DND-41 (cell line): Measurements from ENCODE around the gene F13A1.

Experiments
- ATAC-seq: fragments of 200-7000 bp; cut with Tn5 transposase; 3 replicates; pipeline ENCODE4 v1.9.1; 2021; ENCODE audit warnings: low read depth; ENCODE audit not compliant: insufficient read depth
- DNase-seq: peaks from one replicate; pipeline ENCODE4 v3.0.0-alpha.2; 2020
- H2AFZ ChIP-seq: 2 replicates; pipeline ENCODE4 v1.6.0; 2012; ENCODE audit warnings: low read depth, low read length
- H3K27ac ChIP-seq: 2 replicates; pipeline ENCODE4 v1.5.1; 2012; ENCODE audit warnings: low read length, inconsistent platforms
- H3K27me3 ChIP-seq: fragments of 200-600 bp; sonication (generic); 2 replicates; pipeline ENCODE4 v1.6.0; 2012; ENCODE audit warnings: low read length, mild to moderate bottlenecking, inconsistent platforms; ENCODE audit not compliant: insufficient read depth, poor library complexity
- H3K36me3 ChIP-seq: 2 replicates; pipeline ENCODE4 v1.5.1; 2012; ENCODE audit warnings: low read length, inconsistent platforms; ENCODE audit not compliant: insufficient read depth
- H3K4me1 ChIP-seq: 2 replicates; pipeline ENCODE4 v1.5.1; 2012; ENCODE audit warnings: mild to moderate bottlenecking, low read length; ENCODE audit not compliant: insufficient read depth
- H3K4me2 ChIP-seq: 2 replicates; pipeline ENCODE4 v1.6.0; 2012; ENCODE audit warnings: mild to moderate bottlenecking, moderate library complexity, low read length, inconsistent platforms; ENCODE audit not compliant: insufficient read depth
- H3K4me3 ChIP-seq, 2 experiments: fragments of 200-600 bp in 1 of 2; shearing (Covaris generic) in 1 of 2; 2 replicates each; pipeline ENCODE4 v1.5.1; 2012 to 2016; ENCODE audit warnings: inconsistent platforms in 2 of 2, low read length in 2 of 2, mild to moderate bottlenecking in 2 of 2, low read depth in 1 of 2, moderate library complexity in 1 of 2
- H3K79me2 ChIP-seq: 2 replicates; pipeline ENCODE4 v1.6.0; 2012; ENCODE audit warnings: low read length, inconsistent platforms; ENCODE audit not compliant: insufficient read depth
- H3K9ac ChIP-seq: 2 replicates; pipeline ENCODE4 v1.6.0; 2012; ENCODE audit warnings: low read depth, mild to moderate bottlenecking, inconsistent platforms, low read length, moderate library complexity
- H3K9me3 ChIP-seq: 2 replicates; pipeline ENCODE4 v1.5.1; 2012; ENCODE audit warnings: low read length, moderate library complexity, mild to moderate bottlenecking, inconsistent platforms; ENCODE audit not compliant: insufficient read depth, severe bottlenecking
- H4K20me1 ChIP-seq: 2 replicates; pipeline ENCODE4 v1.6.0; 2012; ENCODE audit warnings: low read length; ENCODE audit not compliant: insufficient read depth
- EZH2 ChIP-seq: IDR thresholded peaks from 3 replicates; pipeline ENCODE4 v1.6.1; 2012; ENCODE audit warnings: borderline replicate concordance, low read depth, mild to moderate bottlenecking, moderate library complexity, low read length, inconsistent platforms; ENCODE audit not compliant: severe bottlenecking
- TF ChIP-seq, protein P1 (sequence below): IDR thresholded peaks from 2 replicates; pipeline ENCODE4 v1.5.1; 2012; ENCODE audit warnings: borderline replicate concordance, low read length, moderate library complexity, mild to moderate bottlenecking; ENCODE audit not compliant: poor library complexity, severe bottlenecking; ENCODE audit errors: extremely low read depth

F13A1 gene

DNA sequence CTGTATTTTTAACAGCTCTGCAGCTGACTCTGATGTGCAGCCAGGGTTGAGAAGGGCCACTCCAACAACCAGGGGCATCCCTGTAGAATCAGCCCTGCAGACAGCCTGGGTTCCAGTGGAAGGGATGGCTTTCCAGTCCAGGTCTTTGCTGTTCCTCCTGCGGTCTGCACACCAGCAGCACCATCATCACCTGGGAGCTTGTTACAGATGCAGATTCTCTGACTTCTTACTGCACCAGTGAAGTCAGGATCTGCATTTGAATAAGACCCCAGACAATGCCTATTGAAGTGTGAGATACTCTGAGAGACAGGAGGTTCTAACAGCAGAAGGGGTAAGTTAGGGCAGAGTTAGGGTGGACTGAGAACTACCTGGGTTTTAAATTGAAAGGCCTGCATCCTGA lies 151.3 kb downstream of the F13A1 start:
- Histone ChIP-seq H3K9me3 (no peaks in the 10 kb centered on the region), H3K27me3 (peaks cover 16% of the 10 kb centered on the region), H3K4me2 (no peak overlapping the region), H3K9ac (no peak overlapping the region), H4K20me1 (no peaks in the 10 kb centered on the region), H3K4me3 (no peak overlapping the region), H2AFZ (no peak overlapping the region), H3K79me2 (no peaks in the 10 kb centered on the region), H3K27ac (no peak overlapping the region), H3K4me1 (no peaks in the 10 kb centered on the region), H3K36me3 (no peaks in the 10 kb centered on the region)
- DNase-seq (no peak), ATAC-seq (no peak)
- TF ChIP-seq, protein P1, sequence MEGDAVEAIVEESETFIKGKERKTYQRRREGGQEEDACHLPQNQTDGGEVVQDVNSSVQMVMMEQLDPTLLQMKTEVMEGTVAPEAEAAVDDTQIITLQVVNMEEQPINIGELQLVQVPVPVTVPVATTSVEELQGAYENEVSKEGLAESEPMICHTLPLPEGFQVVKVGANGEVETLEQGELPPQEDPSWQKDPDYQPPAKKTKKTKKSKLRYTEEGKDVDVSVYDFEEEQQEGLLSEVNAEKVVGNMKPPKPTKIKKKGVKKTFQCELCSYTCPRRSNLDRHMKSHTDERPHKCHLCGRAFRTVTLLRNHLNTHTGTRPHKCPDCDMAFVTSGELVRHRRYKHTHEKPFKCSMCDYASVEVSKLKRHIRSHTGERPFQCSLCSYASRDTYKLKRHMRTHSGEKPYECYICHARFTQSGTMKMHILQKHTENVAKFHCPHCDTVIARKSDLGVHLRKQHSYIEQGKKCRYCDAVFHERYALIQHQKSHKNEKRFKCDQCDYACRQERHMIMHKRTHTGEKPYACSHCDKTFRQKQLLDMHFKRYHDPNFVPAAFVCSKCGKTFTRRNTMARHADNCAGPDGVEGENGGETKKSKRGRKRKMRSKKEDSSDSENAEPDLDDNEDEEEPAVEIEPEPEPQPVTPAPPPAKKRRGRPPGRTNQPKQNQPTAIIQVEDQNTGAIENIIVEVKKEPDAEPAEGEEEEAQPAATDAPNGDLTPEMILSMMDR: no peak
- TF ChIP-seq EZH2: no peak

DNA sequence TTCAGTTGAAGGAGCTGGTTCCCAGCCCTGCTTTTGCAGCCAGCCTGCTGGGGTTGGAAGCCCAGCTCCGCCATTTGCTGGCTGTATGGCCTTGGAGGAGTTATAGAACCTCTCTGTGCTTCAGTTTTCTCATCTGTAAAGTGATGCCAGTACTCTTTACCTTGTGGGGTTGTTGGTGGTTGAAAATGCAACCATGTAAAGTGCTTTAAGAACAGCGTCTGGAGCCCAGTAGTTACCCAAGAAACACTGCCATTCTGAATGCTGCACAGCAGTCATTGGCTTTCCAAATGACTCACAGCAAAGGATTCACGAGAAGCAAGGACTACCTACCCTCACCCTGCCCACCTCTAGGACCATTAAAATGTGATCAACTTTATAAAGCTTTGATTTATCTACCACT lies 154.4 kb downstream of the F13A1 start:
- Histone ChIP-seq H3K4me1 (no peaks in the 10 kb centered on the region), H3K4me2 (no peak overlapping the region), H3K4me3 (no peak overlapping the region), H3K9ac (no peak overlapping the region), H3K36me3 (no peaks in the 10 kb centered on the region), H3K27me3 (peaks cover 18% of the 10 kb centered on the region), H4K20me1 (no peaks in the 10 kb centered on the region), H3K9me3 (no peaks in the 10 kb centered on the region), H3K27ac (no peak overlapping the region), H3K79me2 (no peaks in the 10 kb centered on the region), H2AFZ (no peak overlapping the region)
- no peak for DNase-seq
- TF ChIP-seq EZH2: no peak
- TF ChIP-seq, protein P1: no peak
- no peak for ATAC-seq

DNA sequence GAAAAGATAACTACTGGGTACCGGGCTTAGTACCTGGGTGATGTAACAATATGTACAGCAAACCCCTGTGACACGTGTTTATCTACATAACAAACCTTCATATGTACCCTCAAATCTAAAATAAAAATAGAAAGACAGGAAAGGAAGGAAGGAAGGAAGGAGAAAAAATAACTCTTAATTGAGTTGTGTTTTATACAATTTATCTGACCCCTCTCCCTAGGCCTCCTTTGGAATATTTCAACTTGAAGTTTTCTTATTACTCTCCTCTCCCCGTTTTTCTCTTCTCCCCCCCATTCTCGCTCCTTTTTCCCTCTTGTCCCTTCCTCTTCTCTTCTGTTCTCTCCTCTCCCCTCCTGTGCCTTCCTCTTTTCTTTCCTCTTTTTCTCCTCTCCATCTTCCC lies 156.1 kb downstream of the F13A1 start:
- Histone ChIP-seq H3K79me2 (no peaks in the 10 kb centered on the region), H3K9ac (no peak overlapping the region), H3K9me3 (no peaks in the 10 kb centered on the region), H2AFZ (no peak overlapping the region), H3K27me3 (peaks cover 16% of the 10 kb centered on the region), H3K4me3 (no peak overlapping the region), H3K27ac (no peak overlapping the region), H4K20me1 (no peaks in the 10 kb centered on the region), H3K4me2 (no peak overlapping the region), H3K36me3 (no peaks in the 10 kb centered on the region), H3K4me1 (no peaks in the 10 kb centered on the region)
- no peak for ATAC-seq
- TF ChIP-seq, protein P1: no peak
- no peak for TF ChIP-seq EZH2
- DNase-seq: no peak

DNA sequence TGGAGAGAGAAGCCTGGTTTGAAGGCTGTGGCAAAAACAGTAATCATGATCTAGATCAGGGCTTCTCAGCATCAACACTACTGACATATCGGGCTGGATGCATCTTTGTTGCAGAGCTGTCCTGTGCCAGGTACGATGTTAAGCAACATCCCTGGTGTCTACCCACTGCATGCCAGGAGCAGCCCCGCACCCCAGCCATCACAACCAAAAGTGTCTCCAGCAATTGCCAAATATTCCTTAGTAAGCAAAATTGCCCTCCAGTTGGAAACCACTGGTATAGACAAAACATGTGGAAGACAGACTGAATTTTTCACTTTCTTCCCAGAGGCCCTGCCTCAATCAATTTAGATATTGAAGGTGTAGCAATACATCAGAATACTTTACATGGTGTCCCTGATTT lies 166.1 kb downstream of the F13A1 start:
- DNase-seq (no peak), ATAC-seq (no peak)
- H3K4me3 ChIP-seq: no peak overlapping the region
- H4K20me1 ChIP-seq: no peaks in the 10 kb centered on the region
- H3K9me3 ChIP-seq: no peaks in the 10 kb centered on the region
- H3K36me3 ChIP-seq: no peaks in the 10 kb centered on the region
- no peaks in the 10 kb centered on the region for H3K4me1 ChIP-seq
- H2AFZ ChIP-seq: no peak overlapping the region
- no peaks in the 10 kb centered on the region for H3K79me2 ChIP-seq
- H3K27ac ChIP-seq: no peak overlapping the region
- H3K4me2 ChIP-seq: no peak overlapping the region
- TF ChIP-seq EZH2: no peak
- TF ChIP-seq, protein P1: no peak
- H3K27me3 ChIP-seq: peaks cover 17% of the 10 kb centered on the region
- no peak overlapping the region for H3K9ac ChIP-seq
